Lower lobe of right lung (tissue), 2 donors: ENCODE results near the gene JAG1. TPM values are rescaled to one million over a fixed set of nuclear protein-coding genes. Genes with fewer than 3 reads are reported as not detected.

Source experiments
- ATAC-seq, 2 donors: fragments of 200-7000 bp; cut with Tn5 transposase; one replicate each; pipeline ENCODE4 v1.9.1; 2020 to 2022; ENCODE audit warnings: mild to moderate bottlenecking in 2 of 2, moderate library complexity in 2 of 2
- DNase-seq: peaks from one replicate; pipeline ENCODE4 v3.0.0-alpha.2; 2020
- H3K27ac ChIP-seq: fragments of 200-600 bp; one replicate; pipeline ENCODE4 v1.8.0; 2022
- H3K27me3 ChIP-seq: fragments of 200-600 bp; one replicate; pipeline ENCODE4 v1.8.0; 2022; ENCODE audit warnings: low read depth
- H3K36me3 ChIP-seq: fragments of 200-600 bp; one replicate; pipeline ENCODE4 v1.8.0; 2022; ENCODE audit warnings: mild to moderate bottlenecking
- H3K4me1 ChIP-seq: fragments of 200-600 bp; one replicate; pipeline ENCODE4 v1.8.0; 2022
- H3K4me3 ChIP-seq: fragments of 200-600 bp; one replicate; pipeline ENCODE4 v1.8.0; 2022; ENCODE audit warnings: mild to moderate bottlenecking
- H3K9me3 ChIP-seq: fragments of 200-600 bp; one replicate; pipeline ENCODE4 v1.8.0; 2022
- CTCF ChIP-seq: fragments of 200-600 bp; IDR thresholded peaks from one replicate; pipeline ENCODE4 v1.8.0; 2022; ENCODE audit warnings: antibody characterized with exemption, mild to moderate bottlenecking
- intact Hi-C: fragments of 100-400 bp; cut with DNase I; formaldehyde crosslinking; loops from one replicate; pipeline ENCODE4 v1.11.0; 2022
- total RNA-seq: library from RNA; stranded (reverse); fragmentation: NEBNext Ultra II Directional; extraction: Animal tissue kit (Norgen Biotek cat#: 25700); gene quantifications from one replicate; pipeline ENCODE4 v1.2.1, GENCODE V29; 2021
- donor health status: DM: no; HTN: yes; CAD: no; lungs with severe emphysema.

JAG1 gene
- total RNA-seq, 1 donor from 2014 or later = 60.1 TPM

GRCh38 chr20:10654250-10654610, 19.6 kb downstream of the JAG1 start:
- ATAC-seq (no peak), DNase-seq (no peak)
- Histone ChIP-seq H3K4me3 (no peak overlapping the region), H3K9me3 (no peaks in the 10 kb centered on the region), H3K27me3 (no peaks in the 10 kb centered on the region), H3K27ac (peak overlapping the region; percentile 56), H3K4me1 (peaks cover 50% of the 10 kb centered on the region), H3K36me3 (peaks cover 82% of the 10 kb centered on the region)
- no peak for TF ChIP-seq CTCF
- intact Hi-C loops = no loop called here

- TF ChIP-seq CTCF = no peak
- intact Hi-C loops = no loop called here
- H3K36me3 ChIP-seq = peaks cover 83% of the 10 kb centered on the region
- H3K9me3 ChIP-seq = no peaks in the 10 kb centered on the region
- H3K4me1 ChIP-seq = peaks cover 46% of the 10 kb centered on the region
- H3K27me3 ChIP-seq = no peaks in the 10 kb centered on the region
- DNase-seq = no peak
- H3K27ac ChIP-seq = peak overlapping the region; percentile 56
- peak in 1 of 2 donors; percentile 64 for ATAC-seq
- peak overlapping the region; percentile 22 for H3K4me3 ChIP-seq
Observed at GRCh38 chr20:10653599-10654249, 20.1 kb downstream of the JAG1 start.

- TF ChIP-seq CTCF = no peak
- ATAC-seq = peak; percentile 24 to 36
- H3K36me3 ChIP-seq = peaks cover 84% of the 10 kb centered on the region
Observed at GRCh38 chr20:10652660-10653261, 21.0 kb downstream of the JAG1 start.

GRCh38 chr20:10652185-10652584, 21.6 kb downstream of the JAG1 start:
- ATAC-seq = peak in 1 of 2 donors; percentile 6
- Histone ChIP-seq H3K27ac (peak overlapping the region; percentile 56), H3K27me3 (no peaks in the 10 kb centered on the region), H3K4me3 (no peak overlapping the region), H3K36me3 (peaks cover 84% of the 10 kb centered on the region), H3K9me3 (no peaks in the 10 kb centered on the region), H3K4me1 (peaks cover 46% of the 10 kb centered on the region)
- no peak for DNase-seq
- TF ChIP-seq CTCF = no peak
- intact Hi-C loops = no loop called here

More at GRCh38 chr20:10652660-10653261, 21.0 kb downstream of the JAG1 start:
- Histone ChIP-seq H3K4me1 (peaks cover 46% of the 10 kb centered on the region), H3K27me3 (no peaks in the 10 kb centered on the region), H3K9me3 (no peaks in the 10 kb centered on the region), H3K27ac (peak overlapping the region; percentile 56), H3K4me3 (no peak overlapping the region)
- DNase-seq = no peak
- intact Hi-C loops = no loop called here

GRCh38 chr20:10651227-10651990, 22.4 kb downstream of the JAG1 start:
- Histone ChIP-seq H3K27me3 (no peaks in the 10 kb centered on the region), H3K27ac (no peak overlapping the region), H3K4me1 (peaks cover 39% of the 10 kb centered on the region), H3K36me3 (peaks cover 84% of the 10 kb centered on the region), H3K9me3 (no peaks in the 10 kb centered on the region), H3K4me3 (no peak overlapping the region)
- ATAC-seq = no peak
- intact Hi-C loops = no loop called here
- no peak for TF ChIP-seq CTCF
- DNase-seq = no peak
